CD4-positive, alpha-beta T cell (primary cell): ENCODE data around the gene TTC34. TPM values are rescaled to one million over a fixed set of nuclear protein-coding genes. Genes with fewer than 3 reads are reported as not detected.

Source experiments
- ATAC-seq: fragments of 200-7000 bp; cut with Tn5 transposase; one replicate; pipeline ENCODE4 v1.10.0; 2022; ENCODE audit warnings: mild to moderate bottlenecking; ENCODE audit not compliant: poor library complexity
- CTCF ChIA-PET: fragments of 350-600 bp; sonication (Branson Sonifier 250); formaldehyde crosslinking; loops from one replicate; lab custom pipeline; 2021; ENCODE audit warnings: antibody characterized with exemption, inconsistent platforms; lab: Charles Lee
- POLR2A ChIA-PET: fragments of 350-600 bp; sonication (Branson Sonifier 250); formaldehyde crosslinking; loops from one replicate; lab custom pipeline; 2021; ENCODE audit warnings: antibody characterized with exemption, inconsistent platforms; lab: Charles Lee
- DNase-seq, 14 experiments: peaks; one replicate each; pipeline ENCODE4 v3.0.0-alpha.2; 2013 to 2020; ENCODE audit warnings: mixed read lengths in 2 of 14
- H3K27ac ChIP-seq, 2 donors: one replicate each; pipeline versions ENCODE4 v1.5.1 to v1.7.0; 2013; ENCODE audit warnings: low read length in 2 of 2, low read depth in 1 of 2, mild to moderate bottlenecking in 1 of 2
- H3K27me3 ChIP-seq, 2 experiments: 1 replicate in 1 of 2; 2 replicates in 1 of 2; pipeline versions ENCODE4 v1.6.1 to v1.7.0; 2013; ENCODE audit warnings: low read length in 2 of 2, control low read depth in 1 of 2, mild to moderate bottlenecking in 1 of 2, moderate library complexity in 1 of 2; ENCODE audit not compliant: insufficient read depth in 2 of 2, control insufficient read depth in 1 of 2
- H3K36me3 ChIP-seq: one replicate; pipeline ENCODE4 v1.6.1; 2013; ENCODE audit warnings: low read length, control low read depth; ENCODE audit not compliant: insufficient read depth
- H3K4me1 ChIP-seq: one replicate; pipeline ENCODE4 v1.6.1; 2013; ENCODE audit warnings: low read length, control low read depth; ENCODE audit not compliant: insufficient read depth
- H3K4me3 ChIP-seq: one replicate; pipeline ENCODE4 v1.5.1; 2013; ENCODE audit warnings: mild to moderate bottlenecking, low read length, moderate library complexity
- H3K9me3 ChIP-seq, 2 experiments: 1 replicate in 1 of 2; 2 replicates in 1 of 2; pipeline versions ENCODE4 v1.6.1 to v1.7.0; 2013; ENCODE audit warnings: low read length in 2 of 2, mild to moderate bottlenecking in 2 of 2, control low read depth in 1 of 2, moderate library complexity in 1 of 2; ENCODE audit not compliant: control insufficient read depth in 1 of 2, insufficient read depth in 1 of 2
- H3K27ac Mint-ChIP-seq: one replicate; pipeline ENCODE4 v1.8.0; 2020; ENCODE audit warnings: mixed read lengths
- H3K27me3 Mint-ChIP-seq: one replicate; pipeline ENCODE4 v1.8.0; 2021; ENCODE audit warnings: mixed read lengths
- H3K36me3 Mint-ChIP-seq: one replicate; pipeline ENCODE4 v1.8.0; 2021; ENCODE audit warnings: low read depth, mixed read lengths
- H3K4me1 Mint-ChIP-seq: one replicate; pipeline ENCODE4 v1.8.0; 2021; ENCODE audit warnings: low read depth, mixed read lengths
- H3K4me3 Mint-ChIP-seq: one replicate; pipeline ENCODE4 v1.8.0; 2020; ENCODE audit warnings: mild to moderate bottlenecking, mixed read lengths
- H3K9me3 Mint-ChIP-seq: one replicate; pipeline ENCODE4 v1.8.0; 2020; ENCODE audit warnings: mixed read lengths
- intact Hi-C, 2 experiments: fragments of 100-400 bp; cut with DNase I in 1 of 2; cut with micrococcal nuclease in 1 of 2; formaldehyde crosslinking; loops; one replicate each; pipeline versions ENCODE4 v1.15.1 to v1.9.0; 2023 to 2025; cut with DNase I, micrococcal nuclease
- total RNA-seq, 174 experiments: library from RNA in 2 of 174; stranded (reverse) in 2 of 174; gene quantifications; one replicate each; pipeline ENCODE4 v1.2.3 and lab custom pipeline; 2021 to 2026
- TF ChIP-seq, protein P1 (sequence below): fragments of 200-600 bp; IDR thresholded peaks from one replicate; pipeline ENCODE4 v1.8.0; 2022; ENCODE audit warnings: antibody characterized with exemption, mild to moderate bottlenecking

Gene TTC34
- total RNA-seq, 2 experiments from 2014 or later = 1.3 TPM

DNA sequence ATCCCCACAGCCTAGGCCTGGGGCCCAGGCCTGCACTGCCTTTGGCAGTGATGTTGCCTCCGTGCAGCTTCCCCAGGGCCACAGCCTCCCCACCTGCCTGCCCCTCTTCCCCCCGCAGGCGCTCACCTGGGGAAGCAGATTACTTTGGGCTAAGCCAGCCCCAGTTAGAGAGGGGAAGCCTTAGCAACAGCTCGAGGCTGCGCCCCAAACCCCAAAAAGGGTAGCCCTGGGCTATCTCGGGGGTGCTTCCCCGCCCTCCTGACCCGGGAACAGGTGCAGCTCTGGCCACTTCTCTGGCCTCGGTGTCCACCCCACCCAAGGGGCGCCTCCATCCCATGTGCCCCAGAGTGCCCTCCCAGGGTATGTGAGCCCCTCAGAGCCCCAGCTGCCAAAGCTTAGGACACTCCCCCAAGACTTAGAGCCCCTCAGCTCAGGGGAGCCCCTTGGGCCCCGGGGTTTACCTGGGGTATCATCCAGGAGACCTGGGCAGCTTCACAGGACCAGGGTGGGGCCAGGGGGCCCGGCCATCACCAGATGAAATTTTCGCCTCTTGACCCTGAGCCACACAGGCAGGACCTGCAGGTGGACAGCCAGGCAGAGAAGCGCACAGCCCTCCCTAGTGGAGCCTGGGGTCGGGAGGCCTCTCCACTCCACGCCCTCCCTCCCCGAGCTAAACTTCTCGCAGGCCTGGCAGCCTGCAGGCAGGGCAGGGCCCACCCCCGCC is 3.3 kb upstream of the TTC34 start:
- no peak overlapping the region for H3K27ac Mint-ChIP-seq
- H3K27me3 Mint-ChIP-seq = no peaks in the 10 kb centered on the region

GRCh38 chr1:2803931-2804627 is 2.6 kb upstream of the TTC34 start:
- Mint-ChIP-seq H3K4me1 (no peaks in the 10 kb centered on the region), H3K4me3 (no peak overlapping the region), H3K9me3 (no peaks in the 10 kb centered on the region), H3K27me3 (peaks cover 4% of the 10 kb centered on the region), H3K27ac (no peak overlapping the region), H3K36me3 (no peaks in the 10 kb centered on the region)
- TF ChIP-seq, protein P1, sequence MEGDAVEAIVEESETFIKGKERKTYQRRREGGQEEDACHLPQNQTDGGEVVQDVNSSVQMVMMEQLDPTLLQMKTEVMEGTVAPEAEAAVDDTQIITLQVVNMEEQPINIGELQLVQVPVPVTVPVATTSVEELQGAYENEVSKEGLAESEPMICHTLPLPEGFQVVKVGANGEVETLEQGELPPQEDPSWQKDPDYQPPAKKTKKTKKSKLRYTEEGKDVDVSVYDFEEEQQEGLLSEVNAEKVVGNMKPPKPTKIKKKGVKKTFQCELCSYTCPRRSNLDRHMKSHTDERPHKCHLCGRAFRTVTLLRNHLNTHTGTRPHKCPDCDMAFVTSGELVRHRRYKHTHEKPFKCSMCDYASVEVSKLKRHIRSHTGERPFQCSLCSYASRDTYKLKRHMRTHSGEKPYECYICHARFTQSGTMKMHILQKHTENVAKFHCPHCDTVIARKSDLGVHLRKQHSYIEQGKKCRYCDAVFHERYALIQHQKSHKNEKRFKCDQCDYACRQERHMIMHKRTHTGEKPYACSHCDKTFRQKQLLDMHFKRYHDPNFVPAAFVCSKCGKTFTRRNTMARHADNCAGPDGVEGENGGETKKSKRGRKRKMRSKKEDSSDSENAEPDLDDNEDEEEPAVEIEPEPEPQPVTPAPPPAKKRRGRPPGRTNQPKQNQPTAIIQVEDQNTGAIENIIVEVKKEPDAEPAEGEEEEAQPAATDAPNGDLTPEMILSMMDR = no peak
- Histone ChIP-seq H3K9me3 (peaks cover 0 to 7% of the 10 kb centered on the region in 2 experiments), H3K36me3 (no peaks in the 10 kb centered on the region), H3K4me1 (peaks cover 8% of the 10 kb centered on the region), H3K4me3 (no peak overlapping the region), H3K27ac (no peak overlapping the region), H3K27me3 (peaks cover 0 to 5% of the 10 kb centered on the region in 2 experiments)
- POLR2A ChIA-PET = no interaction called here
- CTCF ChIA-PET = no interaction called here
- DNase-seq (no peak), ATAC-seq (no peak)
- intact Hi-C loops = no loop called here

More for the DNA sequence above, 3.3 kb upstream of the TTC34 start:
- no peaks in the 10 kb centered on the region for H3K9me3 Mint-ChIP-seq
- H3K4me3 Mint-ChIP-seq = no peak overlapping the region
- Histone ChIP-seq H3K27me3 (peaks cover 0 to 5% of the 10 kb centered on the region in 2 experiments), H3K4me3 (no peak overlapping the region), H3K4me1 (peaks cover 8% of the 10 kb centered on the region), H3K27ac (no peak overlapping the region), H3K9me3 (peaks cover 0 to 6% of the 10 kb centered on the region in 2 experiments), H3K36me3 (no peaks in the 10 kb centered on the region)
- H3K4me1 Mint-ChIP-seq = no peaks in the 10 kb centered on the region
- ATAC-seq (no peak), DNase-seq (no peak)
- TF ChIP-seq, protein P1 = no peak
- CTCF ChIA-PET = no interaction called here
- POLR2A ChIA-PET = no interaction called here
- intact Hi-C loops = no loop called here
- H3K36me3 Mint-ChIP-seq = no peaks in the 10 kb centered on the region

- Histone ChIP-seq H3K4me1 (peaks cover 8% of the 10 kb centered on the region), H3K27ac (no peak overlapping the region), H3K36me3 (no peaks in the 10 kb centered on the region), H3K27me3 (peaks cover 0 to 5% of the 10 kb centered on the region in 2 experiments), H3K9me3 (peaks cover 0 to 10% of the 10 kb centered on the region in 2 experiments), H3K4me3 (no peak overlapping the region)
- H3K9me3 Mint-ChIP-seq = no peaks in the 10 kb centered on the region
- no peak for DNase-seq
- peaks cover 4% of the 10 kb centered on the region for H3K27me3 Mint-ChIP-seq
- no peak overlapping the region for H3K4me3 Mint-ChIP-seq
- TF ChIP-seq, protein P1 = no peak
- no peaks in the 10 kb centered on the region for H3K4me1 Mint-ChIP-seq
- intact Hi-C loops = no loop called here
- ChIA-PET CTCF (no interaction called here), POLR2A (no interaction called here)
- no peak for ATAC-seq
- H3K27ac Mint-ChIP-seq = no peak overlapping the region
- no peaks in the 10 kb centered on the region for H3K36me3 Mint-ChIP-seq
Observed at GRCh38 chr1:2803086-2803930, 1.8 kb upstream of the TTC34 start.
